H1 (cell line): ENCODE results near the gene KIAA1671. TPM values are rescaled to one million over a fixed set of nuclear protein-coding genes. Genes with fewer than 3 reads are reported as not detected.
"Not testable (repeated sequence)": the region's sequence is repeated elsewhere in the genome, so short reads cannot be mapped to it uniquely, and the experiment has no call there.

Source experiments
- CTCF ChIA-PET: fragments of 300-600 bp; sonication (Branson Sonifier 250); formaldehyde crosslinking; loops from one replicate; lab custom pipeline; 2021; ENCODE audit not compliant: partially characterized antibody; lab: Charles Lee
- POLR2A ChIA-PET: fragments of 300-600 bp; sonication (Branson Sonifier 250); formaldehyde crosslinking; loops from one replicate; lab custom pipeline; 2021; ENCODE audit warnings: inconsistent platforms; ENCODE audit not compliant: partially characterized antibody; lab: Charles Lee
- DNase-seq, 2 experiments: peaks; one replicate each; pipeline versions ENCODE4 v3.0.0 to v3.0.0-alpha.2; 2010 to 2022; ENCODE audit warnings: low spot score in 2 of 2, low read depth in 1 of 2, mixed read lengths in 1 of 2
- FAIRE-seq: peaks from 2 replicates; lab custom pipeline; 2011; peaks lifted over from hg19 to GRCh38; lab: Jason Lieb, UNC
- H2AFZ ChIP-seq: 2 replicates; pipeline ENCODE4 v1.8.1; 2012; ENCODE audit warnings: low read length, inconsistent platforms
- H2AK5ac ChIP-seq: 2 replicates; pipeline ENCODE4 v1.6.1; 2013; ENCODE audit warnings: low read depth, low read length
- H2BK120ac ChIP-seq: replicated peaks from 2 replicates; pipeline ENCODE3; 2013; ENCODE audit warnings: low read depth, low read length, inconsistent platforms
- H2BK12ac ChIP-seq: 2 replicates; pipeline ENCODE4 v1.6.1; 2013; ENCODE audit warnings: low read depth, low read length
- H2BK15ac ChIP-seq: 2 replicates; pipeline ENCODE4 v1.6.1; 2013; ENCODE audit warnings: low read length
- H2BK20ac ChIP-seq: 2 replicates; pipeline ENCODE4 v1.6.1; 2013; ENCODE audit warnings: low read length
- H2BK5ac ChIP-seq: 2 replicates; pipeline ENCODE4 v1.6.1; 2013; ENCODE audit warnings: low read depth, low read length
- H3K14ac ChIP-seq: 2 replicates; pipeline ENCODE4 v1.6.1; 2013; ENCODE audit warnings: inconsistent platforms; ENCODE audit not compliant: insufficient read length
- H3K18ac ChIP-seq: 2 replicates; pipeline ENCODE4 v1.6.1; 2013; ENCODE audit warnings: low read length; ENCODE audit errors: extremely low read depth
- H3K23ac ChIP-seq: 2 replicates; pipeline ENCODE4 v1.6.1; 2013; ENCODE audit warnings: inconsistent platforms; ENCODE audit not compliant: insufficient read length
- H3K23me2 ChIP-seq: 2 replicates; pipeline ENCODE4 v1.6.1; 2013; ENCODE audit warnings: low read depth, low read length
- H3K27ac ChIP-seq: 2 replicates; pipeline ENCODE4 v1.6.1; 2011; ENCODE audit warnings: low read depth, low read length, inconsistent platforms
- H3K27me3 ChIP-seq, 4 experiments: replicated peaks in 1 of 4; 1 replicate in 1 of 4; 2 replicates in 3 of 4; pipeline versions ENCODE4 v1.6.1 to v1.8.1; 2011 to 2013; ENCODE audit warnings: low read length in 3 of 4, mild to moderate bottlenecking in 3 of 4, inconsistent platforms in 2 of 4, mixed read lengths in 2 of 4, moderate library complexity in 1 of 4; ENCODE audit not compliant: control insufficient read depth in 3 of 4, insufficient read depth in 3 of 4; ENCODE audit errors: extremely low read depth in 1 of 4
- H3K36me3 ChIP-seq, 4 experiments: 2 replicates each; pipeline versions ENCODE4 v1.6.1 to v1.8.1; 2011 to 2013; ENCODE audit warnings: mild to moderate bottlenecking in 4 of 4, low read length in 3 of 4, moderate library complexity in 2 of 4, control low read depth in 1 of 4, inconsistent platforms in 1 of 4; ENCODE audit not compliant: insufficient read depth in 4 of 4, control insufficient read depth in 2 of 4
- H3K4ac ChIP-seq: replicated peaks from 2 replicates; pipeline ENCODE3; 2013; ENCODE audit warnings: low read length, low read depth, mixed read lengths, inconsistent platforms; ENCODE audit not compliant: insufficient read length
- H3K4me1 ChIP-seq, 4 experiments: replicated peaks in 1 of 4; 1 replicate in 1 of 4; 2 replicates in 3 of 4; pipeline versions ENCODE4 v1.6.1 to v1.8.1; 2011 to 2013; ENCODE audit warnings: low read length in 3 of 4, inconsistent platforms in 2 of 4, mixed read lengths in 1 of 4; ENCODE audit not compliant: insufficient read depth in 4 of 4, control insufficient read depth in 3 of 4
- H3K4me2 ChIP-seq, 2 experiments: 2 replicates each; pipeline versions ENCODE4 v1.6.1 to v1.8.1; 2011 to 2013; ENCODE audit warnings: low read depth in 2 of 2, low read length in 2 of 2, control low read depth in 1 of 2, inconsistent platforms in 1 of 2, mild to moderate bottlenecking in 1 of 2; ENCODE audit not compliant: insufficient read depth in 1 of 2
- H3K4me3 ChIP-seq, 4 experiments: fragments of 200-600, 300-600 bp in 1 of 4; sonication (generic), shearing (Covaris generic), sonication (Bioruptor Twin) in 1 of 4; 2 replicates each; pipeline versions ENCODE4 v1.5.1 to v1.8.1; 2011 to 2016; ENCODE audit warnings: low read length in 4 of 4, low read depth in 3 of 4, control low read depth in 2 of 4, inconsistent platforms in 2 of 4, mild to moderate bottlenecking in 2 of 4, mixed read lengths in 1 of 4, moderate library complexity in 1 of 4; ENCODE audit not compliant: insufficient read depth in 2 of 4; ENCODE audit errors: extremely low read depth in 1 of 4
- H3K56ac ChIP-seq: replicated peaks from 2 replicates; pipeline ENCODE3; 2013; ENCODE audit warnings: low read depth, mild to moderate bottlenecking, mixed read lengths, low read length, inconsistent platforms; ENCODE audit not compliant: insufficient read length
- H3K79me1 ChIP-seq: 2 replicates; pipeline ENCODE4 v1.6.1; 2013; ENCODE audit warnings: low read depth, low read length, control low read depth
- H3K79me2 ChIP-seq, 2 experiments: 2 replicates each; pipeline versions ENCODE4 v1.6.1 to v1.8.1; 2012 to 2013; ENCODE audit warnings: low read length in 2 of 2, mild to moderate bottlenecking in 2 of 2, inconsistent platforms in 1 of 2; ENCODE audit not compliant: insufficient read depth in 2 of 2, control insufficient read depth in 1 of 2
- H3K9ac ChIP-seq, 4 experiments: replicated peaks in 1 of 4; 1 replicate in 1 of 4; 2 replicates in 3 of 4; pipeline versions ENCODE4 v1.6.1 to v1.8.1; 2011 to 2013; ENCODE audit warnings: low read depth in 3 of 4, low read length in 3 of 4, control low read depth in 2 of 4, mild to moderate bottlenecking in 2 of 4, moderate library complexity in 2 of 4, inconsistent platforms in 1 of 4; ENCODE audit errors: extremely low read depth in 1 of 4
- H3K9me3 ChIP-seq, 2 experiments: 2 replicates each; pipeline versions ENCODE4 v1.6.1 to v1.8.1; 2012 to 2013; ENCODE audit warnings: mild to moderate bottlenecking in 2 of 2, moderate library complexity in 2 of 2, control low read depth in 1 of 2, inconsistent platforms in 1 of 2, low read depth in 1 of 2, low read length in 1 of 2, mixed read lengths in 1 of 2; ENCODE audit not compliant: insufficient read depth in 2 of 2
- H4K20me1 ChIP-seq, 2 experiments: replicated peaks in 1 of 2; 2 replicates each; pipeline versions ENCODE3 to v1.8.1; 2011 to 2013; ENCODE audit warnings: inconsistent platforms in 2 of 2, low read length in 2 of 2, mild to moderate bottlenecking in 1 of 2; ENCODE audit not compliant: insufficient read depth in 2 of 2, control insufficient read depth in 1 of 2
- H4K5ac ChIP-seq: 2 replicates; pipeline ENCODE4 v1.6.1; 2013; ENCODE audit warnings: low read length, low read depth, mixed read lengths, inconsistent platforms; ENCODE audit not compliant: insufficient read length
- H4K8ac ChIP-seq: 2 replicates; pipeline ENCODE4 v1.8.0; 2013; ENCODE audit warnings: mild to moderate bottlenecking, moderate library complexity, low read length, inconsistent platforms; ENCODE audit not compliant: insufficient read depth; ENCODE audit errors: extremely low read depth
- H4K91ac ChIP-seq: replicated peaks from 2 replicates; pipeline ENCODE3; 2013; ENCODE audit warnings: low read length, mixed read lengths, inconsistent platforms; ENCODE audit not compliant: insufficient read length
- WGBS, 2 experiments: shearing (Covaris generic) in 1 of 2; methylation state at CpG; one replicate each; pipeline versions ENCODE4 v1.1.6 to v1.1.7; 2013 to 2015; ENCODE audit warnings: low lambda C conversion rate in 2 of 2, mixed read lengths in 2 of 2, inconsistent platforms in 1 of 2, low coverage in 1 of 2, missing lambda C conversion rate in 1 of 2; ENCODE audit not compliant: insufficient replicate concordance in 2 of 2, insufficient coverage in 1 of 2, insufficient read length in 1 of 2; ENCODE audit errors: extremely low coverage in 1 of 2, missing lambda C conversion rate in 1 of 2; 5-methylcytosine and 5-hydroxymethylcytosine counted together
- polyA plus RNA-seq, 7 experiments: library from polyadenylated mRNA; depleted of rRNA in 3 of 7; stranded (reverse) in 5 of 7; unstranded in 2 of 7; fragments of >200 nt in 5 of 7; fragments of 200-250 nt in 2 of 7; gene quantifications; 1 replicate in 5 of 7; 2 replicates in 1 of 7; 4 replicates in 1 of 7; pipeline versions ENCODE4 v1.2.1 to v1.2.3, GENCODE V29; 2011 to 2013; ENCODE audit warnings: missing spikeins in 2 of 7, mixed read lengths in 2 of 7
- total RNA-seq: library from RNA; stranded (reverse); fragmentation: NEBNext Ultra II Directional; extraction: Animal tissue kit (Norgen Biotek cat#: 25700); gene quantifications from 2 replicates; pipeline ENCODE4 v1.2.1, GENCODE V29; 2021

Gene KIAA1671
- total and polyA plus RNA-seq, 2 of the 8 experiments (the other 6 are each of a cell fraction or from before 2014, with no cell fraction given): 6.4 to 23.9 TPM

DNA sequence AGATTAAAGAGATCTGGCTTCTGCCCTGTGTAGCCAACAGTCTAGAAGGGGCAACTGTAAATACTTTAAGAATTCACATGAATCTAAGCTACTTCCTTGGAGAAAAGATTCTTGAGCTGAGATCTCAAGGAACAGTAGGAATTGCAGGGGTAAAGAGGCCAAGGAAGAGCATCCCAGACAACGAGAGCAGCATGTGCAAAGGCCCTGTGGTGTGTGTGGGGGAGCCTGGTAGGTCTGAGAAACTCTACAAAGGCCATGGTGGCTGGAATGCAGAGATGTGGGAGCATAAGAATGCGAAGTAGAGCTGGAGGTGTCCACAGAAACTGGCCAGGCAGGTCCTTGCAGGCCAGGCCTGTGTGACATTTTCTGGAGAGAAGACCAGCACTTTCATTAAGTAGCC lies 278.2 kb downstream of the KIAA1671 start:
- H4K91ac ChIP-seq, H3K4me1 ChIP-seq, H3K18ac ChIP-seq, H3K23me2 ChIP-seq, H3K4me3 ChIP-seq, FAIRE-seq, H3K27ac ChIP-seq, H2AK5ac ChIP-seq, H2BK120ac ChIP-seq, H3K36me3 ChIP-seq, H2BK12ac ChIP-seq, H2BK15ac ChIP-seq, H4K20me1 ChIP-seq, H2BK20ac ChIP-seq, H3K4ac ChIP-seq, H3K4me2 ChIP-seq, H2AFZ ChIP-seq, H3K79me1 ChIP-seq, H3K9me3 ChIP-seq, H2BK5ac ChIP-seq, H3K56ac ChIP-seq, H3K9ac ChIP-seq, H3K79me2 ChIP-seq, H4K8ac ChIP-seq, H4K5ac ChIP-seq, POLR2A ChIA-PET, DNase-seq, H3K23ac ChIP-seq, H3K14ac ChIP-seq, H3K27me3 ChIP-seq: not testable (repeated sequence)
- CTCF ChIA-PET: interaction anchor here (3.1 kb wide), 1 partner anchor 103 kb away, joined by 14 read pairs; no protein-coding TSS in a partner anchor
- WGBS, 2 experiments: 74% methylated on average over 2 of the region's 2 CpGs; no CpG with 5 or more reads in 1 of the 2 experiments
